KBM-7 (cell line): ENCODE data around the gene WDFY2.

ENCODE experiments used
- DNase-seq: peaks from one replicate; pipeline ENCODE4 v3.0.0-alpha.2; 2015
- in situ Hi-C: fragments of 300-500 bp; cut with MboI; formaldehyde crosslinking; loops from 2 replicates; pipeline ENCODE4 v1.14.3; 2020; ENCODE audit warnings: low sequenced_read_pairs, low pct_unique_long_range_greater_than_20kb, mixed read lengths

The WDFY2 gene

GRCh38 chr13:51815848-51816247 is 231.6 kb downstream of the WDFY2 start:
- no peak for DNase-seq
- in situ Hi-C loops = loop anchor here (25.0 kb wide), 1 partner anchor 679 kb away; no protein-coding TSS in a partner anchor

DNA sequence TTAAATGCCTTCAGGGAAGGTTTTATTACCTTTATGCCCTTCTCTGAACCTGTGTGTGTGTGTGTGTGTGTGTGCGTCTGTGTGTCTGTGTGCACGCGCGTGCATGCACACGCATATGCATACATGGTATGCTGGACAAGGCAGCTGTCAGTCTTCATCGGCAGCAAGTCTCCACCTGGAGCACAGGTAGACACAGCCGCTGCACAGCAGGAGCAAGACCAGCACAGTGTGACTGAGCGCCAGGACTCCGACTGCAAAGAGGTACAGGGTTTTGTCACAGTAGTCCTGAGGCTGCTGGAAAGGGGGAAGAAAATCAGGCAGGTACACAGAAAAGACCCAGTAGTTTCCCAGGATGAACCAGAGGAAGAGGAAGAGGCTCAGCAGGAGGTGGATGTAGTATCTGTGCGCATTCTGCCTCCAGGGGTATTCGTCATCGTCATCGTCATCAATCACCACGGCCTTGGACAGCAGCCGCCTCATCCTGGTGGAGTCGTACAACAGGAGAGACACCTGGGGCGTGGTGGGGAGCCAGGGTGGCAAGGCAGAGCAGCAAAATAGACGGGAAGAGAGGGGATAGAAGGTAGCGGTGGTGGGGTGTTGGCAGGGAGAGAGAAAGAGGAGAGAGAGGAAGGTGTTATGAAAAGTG is 232.5 kb downstream of the WDFY2 start:
- no peak for DNase-seq
- in situ Hi-C loops = loop anchor here (25.0 kb wide), 1 partner anchor 679 kb away; no protein-coding TSS in a partner anchor
